ENCODE measurements around the gene MAPRE3. TPM values are rescaled to one million over a fixed set of nuclear protein-coding genes. Genes with fewer than 3 reads are reported as not detected.

The MAPRE3 gene
- total and polyA plus RNA-seq, 9 of the 15 experiments (the other 6 are each of a cell fraction or from before 2014, with no cell fraction given), result 0.70 to 43.2 (median 12.6) TPM

DNA sequence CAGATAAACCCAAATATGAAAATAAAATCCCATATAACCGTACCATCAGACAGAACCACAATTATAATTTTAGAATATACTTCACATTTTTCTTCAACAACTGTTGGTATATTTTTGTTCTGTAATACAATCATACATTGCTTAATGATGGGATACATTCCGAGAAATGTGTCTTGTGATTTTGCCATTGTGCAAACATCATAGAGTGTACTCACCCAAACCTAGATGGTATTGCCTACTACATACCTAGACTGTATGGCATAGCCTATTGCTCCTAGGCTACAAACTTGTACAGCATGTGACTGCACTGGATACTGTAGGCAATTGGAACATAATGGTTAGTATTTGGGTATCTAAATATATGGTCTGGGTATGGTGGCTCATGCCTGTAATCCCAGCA is 30.6 kb downstream of the MAPRE3 start:
- Histone ChIP-seq H4K20me1 (replicated peaks; ENCODE audit: control insufficient read depth, insufficient read depth, low read length) (no peaks in the 10 kb centered on the region; the same call in 1 of the 2 replicates), H3K4me3 (no peak overlapping the region), H3K79me2 (ENCODE audit: control insufficient read depth, insufficient read depth, low read length) (peaks cover 66% of the 10 kb centered on the region), H3K9me1 (ENCODE audit: control insufficient read depth, insufficient read depth, low read length) (peaks cover 3% of the 10 kb centered on the region), H3K4me2 (ENCODE audit: insufficient read depth, low read length) (no peak overlapping the region), H2AFZ (ENCODE audit: low read depth, low read length) (no peak overlapping the region), H3K9ac (ENCODE audit: insufficient read depth in 1 of 2, low read depth in 2 of 2, low read length in 2 of 2) (no peak overlapping the region), H3K27me3 (ENCODE audit: control insufficient read depth in 2 of 2, insufficient read depth in 2 of 2, low read length in 2 of 2) (no peaks in the 10 kb centered on the region), H3K4me1 (replicated peaks in 1 of 2; ENCODE audit: control insufficient read depth in 2 of 2, insufficient read depth in 2 of 2, low read length in 2 of 2) (peaks cover 26 to 62% of the 10 kb centered on the region in 2 experiments), H3K27ac (ENCODE audit: extremely low read depth, low read depth, low read length) (peak overlapping the region; percentile 17; the same call in 1 of the 3 replicates), H3K36me3 (ENCODE audit: control insufficient read depth, insufficient read depth, low read length) (peaks cover 3% of the 10 kb centered on the region; the same call in 1 of the 3 replicates), H3K9me3 (replicated peaks; ENCODE audit: control insufficient read depth, insufficient read depth, low read depth, low read length) (no peaks in the 10 kb centered on the region)
- ChIA-PET POLR2A (interaction anchor here (1.0 kb wide), 1 partner anchor 10 kb away, joined by 4 read pairs; no protein-coding TSS in a partner anchor), CTCF (ENCODE audit: low intra/inter-chr PET ratio) (no interaction called here)
- 91% methylated on average over 2 of the region's 2 CpGs for WGBS (ENCODE audit: insufficient coverage, low coverage, missing lambda C conversion rate)
- no peak for TF ChIP-seq SMARCE1 (IDR thresholded peaks at IDR 0.05)
- TF ChIP-seq MCM3 (IDR thresholded peaks at IDR 0.05), result no peak
- TF ChIP-seq ZNF431 (CRISPR knock-in tag; IDR thresholded peaks at IDR 0.05), result no peak
- no peak for TF ChIP-seq CBX5 (IDR thresholded peaks at IDR 0.05; ENCODE audit: borderline replicate concordance, low read depth)
- no peak for TF ChIP-seq BRD4 (IDR thresholded peaks at IDR 0.05)
- no peak for TF ChIP-seq KLF1 (tag; IDR thresholded peaks at IDR 0.05)
- no peak for TF ChIP-seq ZNF324 (CRISPR knock-in tag; IDR thresholded peaks at IDR 0.05)
- TF ChIP-seq SNRNP70 (optimal IDR thresholded peaks at IDR 0.05; ENCODE audit: low read depth, low read length), result no peak
- no peak for TF ChIP-seq ZNF133 (CRISPR knock-in tag; IDR thresholded peaks at IDR 0.05)
- no peak for TF ChIP-seq ZNF644 (tag; IDR thresholded peaks at IDR 0.05; ENCODE audit: low read depth)
- TF ChIP-seq ZNF354B (CRISPR knock-in tag; IDR thresholded peaks at IDR 0.05), result no peak
- no TSS peak for BruUV-seq (replicated peaks)
- intact Hi-C loops (cut with micrococcal nuclease), result no loop called here
- in situ Hi-C loops (cut with MboI), result no loop called here
- DNase-seq (ENCODE audit: extremely low read depth in 1 of 4, low spot score in 3 of 4) (no peak), FAIRE-seq (no peak), ATAC-seq (no peak)

All from K562 (cell line).